ENCODE data around the gene PLK3.
"Not testable (repeated sequence)": the region's sequence is repeated elsewhere in the genome, so short reads cannot be mapped to it uniquely, and the experiment has no call there.

The PLK3 gene

DNA sequence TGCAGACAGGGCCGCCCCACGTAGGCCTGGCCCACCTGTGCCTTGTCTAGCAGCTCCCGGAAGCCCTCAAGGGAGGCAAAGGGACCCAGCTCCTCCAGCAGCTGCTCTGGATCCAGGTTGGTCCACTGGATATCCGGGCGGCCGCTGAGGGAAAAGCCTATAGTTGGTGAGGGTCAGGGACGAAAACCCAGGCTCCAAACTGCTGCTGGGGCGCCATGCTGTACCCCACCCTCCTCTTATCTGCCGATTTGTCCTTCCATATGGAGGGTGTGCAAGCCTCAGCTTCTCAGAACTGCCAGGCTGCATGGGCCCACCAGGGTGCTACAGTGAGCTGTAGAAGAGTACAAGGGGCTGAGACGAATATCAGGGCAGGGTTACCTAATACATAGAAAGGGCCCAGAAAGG, 30.7 kb downstream of the PLK3 start:
- Mint-ChIP-seq H3K9me3 (no peaks in the 10 kb centered on the region), H3K27me3 (ENCODE audit: low read depth, poor library complexity) (peaks cover 3% of the 10 kb centered on the region), H3K27ac (no peak overlapping the region), H3K4me3 (no peak overlapping the region), H3K4me1 (peaks cover 33% of the 10 kb centered on the region), H3K36me3 (ENCODE audit: low read depth) (no peaks in the 10 kb centered on the region)
- TF ChIP-seq CTCF (IDR thresholded peaks at IDR 0.05): no peak
- DNase-seq: no peak

DNA sequence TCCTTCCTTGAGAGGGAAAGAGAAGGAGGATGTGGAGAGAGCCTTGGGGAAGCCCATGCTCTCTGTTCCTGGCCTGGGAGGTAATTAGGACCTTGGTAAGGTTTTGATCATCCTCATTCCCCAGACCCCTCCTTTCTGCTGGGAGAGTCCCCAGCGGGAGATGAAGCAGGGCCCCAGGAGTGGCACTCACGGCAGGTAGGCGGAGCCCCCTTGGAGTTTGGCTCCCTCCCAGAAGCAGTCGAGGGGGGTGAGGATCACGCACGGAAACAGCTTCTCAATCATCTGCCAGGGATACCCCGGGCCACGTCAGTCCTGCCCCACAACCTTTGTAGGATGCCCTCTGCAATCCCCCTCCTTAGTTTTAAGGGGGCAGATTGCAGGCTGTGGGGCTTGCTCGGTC, 31.3 kb downstream of the PLK3 start:
- no peak overlapping the region for H3K27ac Mint-ChIP-seq
- no peaks in the 10 kb centered on the region for H3K9me3 Mint-ChIP-seq
- H3K27me3 Mint-ChIP-seq (ENCODE audit: low read depth, poor library complexity): peaks cover 3% of the 10 kb centered on the region
- peaks cover 39% of the 10 kb centered on the region for H3K4me1 Mint-ChIP-seq
- no peak overlapping the region for H3K4me3 Mint-ChIP-seq
- no peak for DNase-seq
- no peak for TF ChIP-seq CTCF (IDR thresholded peaks at IDR 0.05)
- no peaks in the 10 kb centered on the region for H3K36me3 Mint-ChIP-seq (ENCODE audit: low read depth)

- Mint-ChIP-seq H3K4me1 (peaks cover 44% of the 10 kb centered on the region), H3K36me3 (ENCODE audit: low read depth) (no peaks in the 10 kb centered on the region), H3K4me3 (no peak overlapping the region), H3K27ac (no peak overlapping the region), H3K9me3 (no peaks in the 10 kb centered on the region), H3K27me3 (ENCODE audit: low read depth, poor library complexity) (peaks cover 3% of the 10 kb centered on the region)
- DNase-seq: no peak
- no peak for TF ChIP-seq CTCF (IDR thresholded peaks at IDR 0.05)
Measured at GRCh38 chr1:44832056-44832705, 32.0 kb downstream of the PLK3 start.

DNA sequence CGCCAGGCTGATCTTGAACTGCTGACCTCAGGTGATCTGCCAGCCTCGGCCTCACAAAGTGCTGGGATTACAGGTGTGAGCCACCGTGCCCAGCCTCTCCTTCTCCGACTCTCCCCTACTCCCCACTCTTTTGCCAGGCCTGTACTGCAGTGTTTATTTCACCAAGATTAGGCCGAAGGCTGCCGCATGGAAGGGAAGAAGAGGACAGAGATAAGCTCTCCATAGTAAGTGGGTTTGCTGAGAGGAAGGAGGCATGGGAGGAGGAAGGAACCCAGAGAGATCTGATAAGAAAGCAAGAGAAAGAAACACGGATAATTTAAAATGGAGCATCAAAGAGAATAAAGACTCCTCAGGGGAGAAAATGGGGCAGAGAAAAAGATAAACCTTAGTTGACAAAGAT, 34.2 kb downstream of the PLK3 start:
- no peak overlapping the region for H3K27ac Mint-ChIP-seq
- no peak for TF ChIP-seq CTCF (IDR thresholded peaks at IDR 0.05)
- H3K4me1 Mint-ChIP-seq: peaks cover 46% of the 10 kb centered on the region
- no peaks in the 10 kb centered on the region for H3K9me3 Mint-ChIP-seq
- H3K4me3 Mint-ChIP-seq: no peak overlapping the region
- peaks cover 3% of the 10 kb centered on the region for H3K27me3 Mint-ChIP-seq (ENCODE audit: low read depth, poor library complexity)
- H3K36me3 Mint-ChIP-seq (ENCODE audit: low read depth): no peaks in the 10 kb centered on the region
- DNase-seq: no peak

- peak; percentile 81 for TF ChIP-seq CTCF (IDR thresholded peaks at IDR 0.05)
- Mint-ChIP-seq H3K4me3 (no peak overlapping the region), H3K9me3 (no peaks in the 10 kb centered on the region), H3K27ac (no peak overlapping the region), H3K27me3 (ENCODE audit: low read depth, poor library complexity) (peaks cover 4% of the 10 kb centered on the region), H3K4me1 (peaks cover 41% of the 10 kb centered on the region), H3K36me3 (ENCODE audit: low read depth) (no peaks in the 10 kb centered on the region)
- DNase-seq: peak; percentile 92
Measured at GRCh38 chr1:44835738-44836675, 35.8 kb downstream of the PLK3 start.

DNA sequence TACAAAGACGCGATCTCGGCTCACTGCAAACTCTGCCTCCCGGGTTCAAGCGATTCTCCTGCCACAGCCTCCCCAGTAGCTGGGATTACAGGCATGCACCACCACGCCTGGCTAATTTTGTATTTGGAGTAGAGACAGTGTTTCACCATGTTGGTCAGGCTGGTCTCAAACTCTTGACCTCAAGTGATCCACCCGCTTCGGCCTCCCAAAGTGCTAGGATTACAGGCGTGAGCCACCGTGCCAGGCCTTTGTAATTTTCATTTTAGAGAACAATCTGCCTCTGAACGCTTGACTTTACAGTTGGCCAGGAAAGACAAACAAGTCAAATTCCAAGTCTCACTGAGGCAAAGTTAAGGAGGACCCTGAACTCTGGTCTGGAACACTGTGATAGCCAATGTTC, 38.1 kb downstream of the PLK3 start:
- H3K27ac Mint-ChIP-seq, H3K9me3 Mint-ChIP-seq: not testable (repeated sequence)

More for the DNA sequence above, 38.1 kb downstream of the PLK3 start:
- peaks cover 30% of the 10 kb centered on the region for H3K4me1 Mint-ChIP-seq
- not testable (repeated sequence) for DNase-seq; H3K4me3 Mint-ChIP-seq; H3K36me3 Mint-ChIP-seq (ENCODE audit: low read depth)
- H3K27me3 Mint-ChIP-seq (ENCODE audit: low read depth, poor library complexity): peaks cover 17% of the 10 kb centered on the region

Measured in nephron progenitor cell (in vitro differentiated cells).